Right ventricle myocardium superior (tissue), 1 donor: ENCODE data around the gene ZBTB32. TPM values are rescaled to one million over a fixed set of nuclear protein-coding genes. Genes with fewer than 3 reads are reported as not detected.
"Not testable (repeated sequence)": the region's sequence is repeated elsewhere in the genome, so short reads cannot be mapped to it uniquely, and the experiment has no call there.

ENCODE experiments used
- ATAC-seq: fragments of 200-7000 bp; cut with Tn5 transposase; one replicate; pipeline ENCODE4 v1.9.1; 2020; ENCODE audit warnings: mild to moderate bottlenecking; ENCODE audit not compliant: poor library complexity
- DNase-seq: peaks from one replicate; pipeline ENCODE4 v3.0.0-alpha.2; 2020
- intact Hi-C: fragments of 100-400 bp; cut with DNase I; formaldehyde crosslinking; loops from one replicate; pipeline ENCODE4 v1.11.2; 2022
- long read RNA-seq: library from polyadenylated mRNA; unstranded; transcript quantifications from one replicate; pipeline ENCODE4 v2.0.0, GENCODE V29; 2021
- total RNA-seq: library from RNA; stranded (reverse); fragmentation: NEBNext Ultra II Directional; extraction: Animal tissue kit (Norgen Biotek cat#: 25700); gene quantifications from one replicate; pipeline ENCODE4 v1.2.1, GENCODE V29; 2021
- donor health status: DM: no; HTN: yes; CAD: no; lungs with severe emphysema.

ZBTB32 gene, protein sequence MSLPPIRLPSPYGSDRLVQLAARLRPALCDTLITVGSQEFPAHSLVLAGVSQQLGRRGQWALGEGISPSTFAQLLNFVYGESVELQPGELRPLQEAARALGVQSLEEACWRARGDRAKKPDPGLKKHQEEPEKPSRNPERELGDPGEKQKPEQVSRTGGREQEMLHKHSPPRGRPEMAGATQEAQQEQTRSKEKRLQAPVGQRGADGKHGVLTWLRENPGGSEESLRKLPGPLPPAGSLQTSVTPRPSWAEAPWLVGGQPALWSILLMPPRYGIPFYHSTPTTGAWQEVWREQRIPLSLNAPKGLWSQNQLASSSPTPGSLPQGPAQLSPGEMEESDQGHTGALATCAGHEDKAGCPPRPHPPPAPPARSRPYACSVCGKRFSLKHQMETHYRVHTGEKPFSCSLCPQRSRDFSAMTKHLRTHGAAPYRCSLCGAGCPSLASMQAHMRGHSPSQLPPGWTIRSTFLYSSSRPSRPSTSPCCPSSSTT
- not detected for total RNA-seq
- long read RNA-seq, partial matches to known transcripts, result 0 of 1 reads
- long read RNA-seq, other reads (novel, unspliced or antisense), result 1 of 1 reads

DNA sequence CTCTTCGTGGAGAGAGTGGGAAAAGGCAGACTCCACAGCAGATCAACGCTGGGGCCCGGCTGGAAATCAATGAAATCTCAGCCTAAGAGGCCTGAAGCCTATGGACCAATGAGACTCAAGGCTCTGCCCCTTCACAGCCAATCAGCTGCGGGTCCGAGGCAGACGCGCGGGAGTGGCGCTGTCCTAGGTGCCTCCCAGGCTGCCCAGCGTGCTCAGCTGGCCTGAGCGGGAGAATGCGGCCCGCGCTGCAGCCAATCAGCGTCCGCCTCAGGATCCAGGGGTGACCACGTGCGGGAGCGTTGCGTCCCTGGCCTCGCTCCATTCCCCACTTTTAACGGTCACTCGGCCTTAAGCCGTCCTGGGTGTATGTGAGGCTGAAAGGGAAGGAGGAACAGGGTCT is at the start of gene ZBTB32:
Gene ZBTB32 (plus strand): TSS at position 341 of the 400 bp plus-strand sequence. CDS start 10,069 bp downstream, outside the sequence.
- no peak for DNase-seq
- no peak for ATAC-seq
- intact Hi-C loops, result no loop called here

DNA sequence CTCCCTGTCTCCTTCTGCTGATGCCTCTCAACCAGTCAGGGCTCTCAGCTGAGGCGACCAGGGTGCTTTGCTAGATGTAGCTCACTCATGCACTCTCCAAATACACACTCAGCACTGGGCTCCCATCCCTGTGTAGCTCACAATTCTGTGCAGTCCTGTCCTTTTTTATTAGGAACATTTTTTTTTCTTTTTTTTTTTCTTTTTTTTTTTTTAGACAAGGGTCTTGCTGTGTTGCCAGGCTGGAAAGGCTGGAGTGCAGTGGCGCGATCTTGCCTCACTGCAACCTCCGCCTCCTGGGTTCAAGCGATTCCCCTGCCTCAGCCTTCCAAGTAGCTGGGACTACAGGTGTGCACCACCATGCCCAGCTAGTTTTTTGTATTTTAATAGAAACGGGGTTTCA is 49.5 kb upstream of the ZBTB32 start:
- DNase-seq, ATAC-seq, intact Hi-C loops: not testable (repeated sequence)

DNA sequence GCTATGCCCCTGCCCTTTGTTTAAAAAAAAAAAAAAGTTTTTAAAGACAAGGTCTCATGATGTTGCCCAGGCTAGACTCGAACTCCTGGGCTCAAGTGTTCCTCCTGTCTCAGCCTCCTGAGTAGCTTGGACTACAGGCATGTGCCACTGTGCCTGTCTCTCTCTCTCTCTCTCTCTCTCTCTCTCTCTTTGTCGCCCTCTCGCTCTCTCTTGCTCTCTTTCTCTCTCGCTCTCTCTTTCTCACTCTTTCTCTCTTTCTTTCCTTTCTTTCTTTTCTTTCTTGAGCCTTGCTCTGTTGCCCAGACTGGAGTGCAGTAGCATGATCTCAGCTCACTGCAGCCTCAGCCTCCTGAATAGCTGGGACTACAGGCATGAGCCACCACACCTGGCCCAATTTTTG is 48.8 kb upstream of the ZBTB32 start:
- intact Hi-C loops, result no loop called here
- no peak for DNase-seq
- no peak for ATAC-seq

DNA sequence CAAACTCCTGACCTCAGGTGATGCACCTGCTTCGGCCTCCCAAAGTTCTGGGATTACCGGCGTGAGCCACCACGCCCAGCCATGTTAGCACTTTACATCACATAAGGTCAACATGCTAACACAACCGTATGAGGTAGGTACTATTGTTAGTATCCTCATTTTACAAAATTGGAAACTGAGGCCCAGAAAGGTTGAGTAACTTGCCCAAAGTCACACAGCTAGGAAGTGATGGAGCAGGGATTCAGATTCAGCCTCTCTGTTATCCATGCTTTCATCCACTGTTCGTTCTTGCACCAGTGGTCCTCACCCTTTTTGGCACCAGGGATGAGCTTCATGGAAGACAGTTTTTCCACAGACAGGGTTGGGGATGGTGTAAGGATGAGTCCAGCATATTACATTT is 47.7 kb upstream of the ZBTB32 start:
- intact Hi-C loops, result no loop called here
- no peak for ATAC-seq
- no peak for DNase-seq

DNA sequence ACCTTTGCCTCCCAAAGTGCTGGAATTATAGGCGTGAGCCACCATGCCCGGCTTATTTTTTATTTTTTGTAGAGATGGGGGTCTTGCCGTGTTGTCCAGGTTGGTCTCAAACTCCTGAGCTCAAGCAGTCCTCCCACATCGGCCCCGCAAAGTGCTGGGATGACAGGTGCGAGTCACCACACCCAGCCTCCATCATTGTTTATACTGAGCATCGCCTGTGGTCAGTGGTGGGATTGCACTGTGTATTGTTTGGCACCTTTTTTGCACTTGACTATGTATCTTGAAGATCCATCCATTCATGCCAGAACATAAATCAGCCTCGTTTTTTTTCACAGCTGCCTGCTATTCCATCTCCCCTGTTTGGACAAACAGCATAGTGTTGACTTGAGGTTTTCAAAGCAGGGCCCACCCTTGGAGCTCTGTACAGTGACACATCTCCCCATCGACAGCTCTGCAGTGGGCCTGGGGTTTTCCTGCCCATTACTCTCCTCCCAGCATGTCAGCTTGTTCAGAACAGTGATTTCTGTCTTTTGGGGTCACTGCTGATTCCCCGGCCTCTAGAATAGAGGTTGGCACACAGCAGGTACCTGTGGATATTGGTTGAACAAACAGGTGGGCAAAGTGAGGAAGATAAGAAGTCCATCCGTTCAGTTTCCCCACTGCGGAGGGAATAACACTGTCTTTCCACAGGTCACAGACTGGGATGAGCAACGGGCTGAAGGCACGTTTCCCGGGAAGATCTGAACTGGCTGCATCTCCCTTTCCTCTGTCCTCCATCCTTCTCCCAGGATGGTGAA is 46.3 kb upstream of the ZBTB32 start:
- no peak for ATAC-seq
- intact Hi-C loops, result no loop called here
- no peak for DNase-seq

DNA sequence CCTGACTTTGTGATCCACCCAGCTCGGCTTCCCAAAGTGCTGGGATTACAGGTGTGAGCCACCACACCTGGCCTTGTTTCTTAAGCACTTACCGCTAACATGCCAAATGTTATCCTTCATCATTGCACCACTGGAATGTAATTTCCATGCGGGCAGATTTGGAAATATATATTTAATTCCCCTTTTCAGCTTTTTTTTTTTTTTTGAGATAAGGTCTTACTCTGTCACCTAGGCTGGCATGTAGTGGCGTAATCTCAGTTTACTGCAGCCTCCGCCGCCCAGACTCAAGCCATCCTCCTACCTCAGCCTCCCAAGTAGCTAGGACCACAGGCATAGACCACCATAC is 42.4 kb upstream of the ZBTB32 start:
- ATAC-seq (no peak), DNase-seq (no peak)
- intact Hi-C loops, result no loop called here

DNA sequence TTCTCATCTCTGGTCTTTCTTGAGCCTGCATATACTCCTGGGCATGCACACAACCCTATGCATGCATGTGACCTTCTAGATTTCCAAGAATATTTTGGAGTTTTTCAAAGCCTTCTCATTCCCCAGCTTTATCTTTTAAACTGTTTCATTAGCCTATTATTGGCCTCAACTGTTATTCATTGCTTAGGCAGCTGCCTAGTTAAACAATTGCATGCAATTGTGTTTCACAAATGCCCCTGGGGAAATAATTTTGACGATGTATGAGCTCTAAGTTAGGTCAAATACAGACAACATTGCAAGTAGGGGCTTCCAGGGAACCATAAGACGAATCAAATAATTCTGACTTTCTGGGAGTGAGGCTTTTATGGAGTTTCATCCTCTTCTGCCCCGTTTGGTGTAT is 40.4 kb upstream of the ZBTB32 start:
- intact Hi-C loops, result no loop called here
- DNase-seq, result no peak
- no peak for ATAC-seq

DNA sequence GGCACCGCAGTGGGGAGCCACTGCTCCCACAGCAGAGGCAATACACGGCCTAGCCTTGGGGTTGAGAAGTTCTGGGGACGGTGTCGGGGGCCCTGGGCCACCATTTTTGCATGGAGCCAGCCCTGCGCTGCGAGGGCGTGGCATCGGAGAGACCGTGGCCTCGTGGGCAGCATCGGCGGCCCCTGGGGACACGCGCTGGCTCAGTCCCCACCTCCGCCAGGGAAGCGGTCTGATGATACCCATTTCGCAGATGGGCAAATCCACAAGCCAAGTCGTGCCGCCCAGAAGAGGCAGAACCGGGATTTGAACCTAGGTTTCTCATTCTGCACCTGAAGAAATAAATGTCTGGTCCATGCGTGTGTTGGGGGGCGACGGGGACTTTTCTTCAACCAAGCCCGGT is 39.2 kb upstream of the ZBTB32 start:
- ATAC-seq, result no peak
- intact Hi-C loops, result no loop called here
- DNase-seq, result no peak

DNA sequence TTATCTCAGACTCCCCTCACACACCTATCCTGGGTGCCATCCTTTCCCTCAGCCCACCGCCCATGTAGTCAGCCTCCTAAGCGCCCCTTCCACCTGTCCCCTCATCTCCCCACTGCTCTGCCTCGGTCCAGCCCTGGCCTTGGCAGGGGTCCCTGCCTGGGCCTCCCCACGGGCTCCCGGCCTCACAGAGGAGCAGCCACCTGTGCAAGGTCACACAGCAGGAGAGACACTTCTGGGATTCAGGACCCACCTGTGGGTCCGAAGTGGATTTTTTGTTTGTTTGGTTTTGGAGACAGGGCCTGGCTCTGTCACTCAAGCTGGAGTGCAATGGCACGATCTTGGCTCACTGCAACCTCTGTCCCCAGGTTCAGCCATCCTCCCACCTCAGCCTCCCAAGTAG is 38.8 kb upstream of the ZBTB32 start:
- ATAC-seq (no peak), DNase-seq (no peak)
- intact Hi-C loops, result no loop called here

DNA sequence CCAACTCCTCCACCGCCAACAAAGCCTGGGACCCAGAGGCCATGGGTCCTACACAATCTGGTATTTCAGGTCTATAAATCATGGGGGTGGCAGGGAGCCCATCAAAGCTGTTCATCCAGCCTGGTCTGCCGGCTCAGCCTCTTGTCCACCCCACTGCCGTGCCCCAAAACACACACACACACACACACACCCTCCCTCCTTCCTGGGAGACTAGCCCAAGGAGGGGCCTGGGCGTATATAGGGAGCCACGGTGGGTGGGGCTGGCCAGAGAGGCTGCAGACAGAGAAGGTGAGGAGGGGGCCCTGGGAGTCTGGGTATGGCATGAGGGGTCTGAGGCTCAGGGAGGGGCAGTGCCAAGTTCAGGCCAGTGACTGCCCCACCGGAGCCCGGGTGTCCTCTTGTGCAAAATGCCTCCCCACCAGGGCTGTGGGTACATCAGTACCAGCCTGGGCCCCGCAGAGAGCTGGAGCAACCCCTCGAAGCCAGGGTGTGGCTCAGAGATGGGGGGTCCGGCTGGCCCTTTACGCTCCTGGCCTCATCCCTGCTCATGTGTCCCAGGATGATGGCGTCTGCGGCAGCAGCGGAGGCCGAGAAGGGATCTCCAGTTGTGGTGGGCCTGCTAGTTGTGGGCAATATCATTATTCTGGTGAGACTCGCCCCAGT is 38.0 kb upstream of the ZBTB32 start, which contains the start of gene UPK1A:
Gene UPK1A (plus strand): TSS at position 267 of the 663 bp plus-strand sequence. CDS start 296 bp downstream, at position 563.
- intact Hi-C loops, result no loop called here
- no peak for DNase-seq

DNA sequence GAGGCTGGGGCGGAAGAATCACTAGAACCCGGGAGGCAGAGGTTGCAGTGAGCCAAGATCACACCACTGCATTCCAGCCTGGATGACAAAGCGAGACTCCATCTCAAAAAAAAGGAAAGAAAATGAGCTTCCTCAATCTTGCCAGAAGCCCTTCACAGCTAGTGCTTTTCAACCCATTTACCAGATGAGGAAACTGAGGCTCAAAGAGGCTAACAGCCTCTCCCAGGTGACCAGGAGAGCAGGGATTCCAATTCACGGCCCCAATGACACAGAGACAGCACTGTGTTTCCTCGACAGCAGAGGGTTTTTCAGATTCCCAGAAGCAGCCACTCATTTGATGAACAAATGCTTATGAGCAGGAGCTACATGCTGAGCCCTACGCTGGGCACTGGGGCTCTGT is 34.8 kb upstream of the ZBTB32 start:
- intact Hi-C loops, result no loop called here
- no peak for ATAC-seq
- DNase-seq, result no peak

More for the DNA sequence above, 38.0 kb upstream of the ZBTB32 start, which contains the start of gene UPK1A:
- no peak for ATAC-seq

DNA sequence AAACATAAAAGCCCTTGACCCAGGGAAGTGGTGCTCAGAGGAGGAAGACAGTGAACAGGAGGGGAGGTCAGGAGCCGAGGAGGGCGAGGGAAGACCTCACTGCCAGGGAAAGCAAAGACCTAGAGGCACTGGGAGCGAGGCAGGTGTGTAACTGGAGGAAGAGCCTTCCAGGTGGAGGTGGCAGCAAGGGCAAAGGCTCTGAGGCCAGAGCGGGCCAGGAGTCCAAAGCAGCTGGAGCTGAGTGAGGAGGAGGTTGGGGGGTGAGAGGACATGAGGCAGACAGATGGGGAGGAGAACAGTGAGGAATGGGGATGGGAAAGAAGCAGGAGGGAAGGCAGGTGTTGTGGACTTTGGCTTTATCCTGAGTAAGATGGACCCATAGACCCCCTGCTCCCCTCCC is 34.4 kb upstream of the ZBTB32 start:
- ATAC-seq (no peak), DNase-seq (no peak)
- intact Hi-C loops, result no loop called here

DNA sequence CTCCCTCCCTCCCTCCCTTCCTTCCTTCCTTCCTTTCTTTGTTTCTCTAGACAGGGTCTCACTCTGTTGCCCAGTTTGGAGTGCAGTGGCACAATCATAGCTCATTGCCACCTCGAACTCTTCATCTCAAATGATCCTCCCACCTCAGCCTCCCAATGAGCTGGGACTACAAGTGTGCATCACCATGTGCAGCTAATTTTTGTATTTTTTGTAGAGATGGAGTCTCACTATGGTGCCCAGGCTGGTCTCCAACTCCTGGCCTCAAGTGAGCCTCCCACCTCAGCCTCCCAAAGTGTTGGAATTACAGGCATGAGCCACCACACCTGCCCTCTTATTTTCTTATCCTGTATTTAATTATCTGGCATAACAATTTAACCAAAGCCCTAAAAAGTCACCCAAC is 33.7 kb upstream of the ZBTB32 start:
- ATAC-seq, result no peak
- intact Hi-C loops, result no loop called here
- no peak for DNase-seq

DNA sequence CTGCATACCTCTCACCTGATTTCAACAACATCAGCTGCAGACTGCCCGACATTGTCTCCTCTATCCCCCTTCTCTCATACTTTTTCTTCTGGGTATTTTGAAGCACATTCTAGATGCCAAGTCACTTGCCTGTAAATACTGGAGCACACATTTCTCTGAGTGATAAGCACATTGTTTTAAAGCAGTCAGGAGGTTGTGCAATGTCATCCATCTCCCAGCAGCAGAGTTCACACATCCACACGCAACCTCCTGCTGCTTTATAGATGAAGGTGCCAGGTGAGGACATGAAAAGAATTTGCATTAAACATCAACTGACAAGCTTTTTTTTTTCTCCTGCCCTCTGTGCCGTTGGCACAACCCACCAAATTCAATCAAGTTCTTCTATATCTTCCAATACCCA is 32.5 kb upstream of the ZBTB32 start:
- ATAC-seq (no peak), DNase-seq (no peak)
- intact Hi-C loops, result no loop called here

DNA sequence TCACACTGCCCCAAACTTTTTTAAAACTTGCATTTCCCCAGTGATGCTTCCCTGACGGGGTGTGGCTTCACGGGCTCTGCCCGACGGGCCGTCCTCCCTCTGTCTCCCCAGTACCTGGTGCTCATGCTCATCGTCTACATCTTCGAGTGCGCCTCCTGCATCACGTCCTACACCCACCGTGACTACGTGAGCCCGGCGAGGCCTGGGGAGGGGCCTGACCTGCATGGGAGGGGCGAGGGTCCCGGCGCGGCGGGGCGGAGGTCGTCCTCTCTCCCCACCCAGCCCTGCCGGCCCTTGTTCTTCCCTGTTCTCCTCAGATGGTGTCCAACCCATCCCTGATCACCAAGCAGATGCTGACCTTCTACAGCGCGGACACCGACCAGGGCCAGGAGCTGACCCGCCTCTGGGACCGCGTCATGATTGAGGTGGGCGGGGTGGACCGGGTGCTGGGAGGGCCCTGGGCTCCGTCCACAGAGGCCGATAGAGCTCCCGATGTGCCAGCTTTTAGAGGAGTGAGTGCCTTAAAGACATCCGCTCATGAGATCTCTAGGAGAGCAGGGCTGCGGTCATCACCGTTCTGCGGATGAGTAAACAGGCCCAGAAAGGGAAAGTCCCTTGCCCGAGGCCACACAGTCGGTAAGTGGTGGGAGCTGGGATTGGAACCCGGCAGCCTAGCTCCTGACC is 31.1 kb upstream of the ZBTB32 start:
- ATAC-seq, result peak; percentile 53
- peak; percentile 56 for DNase-seq
- intact Hi-C loops, result no loop called here

DNA sequence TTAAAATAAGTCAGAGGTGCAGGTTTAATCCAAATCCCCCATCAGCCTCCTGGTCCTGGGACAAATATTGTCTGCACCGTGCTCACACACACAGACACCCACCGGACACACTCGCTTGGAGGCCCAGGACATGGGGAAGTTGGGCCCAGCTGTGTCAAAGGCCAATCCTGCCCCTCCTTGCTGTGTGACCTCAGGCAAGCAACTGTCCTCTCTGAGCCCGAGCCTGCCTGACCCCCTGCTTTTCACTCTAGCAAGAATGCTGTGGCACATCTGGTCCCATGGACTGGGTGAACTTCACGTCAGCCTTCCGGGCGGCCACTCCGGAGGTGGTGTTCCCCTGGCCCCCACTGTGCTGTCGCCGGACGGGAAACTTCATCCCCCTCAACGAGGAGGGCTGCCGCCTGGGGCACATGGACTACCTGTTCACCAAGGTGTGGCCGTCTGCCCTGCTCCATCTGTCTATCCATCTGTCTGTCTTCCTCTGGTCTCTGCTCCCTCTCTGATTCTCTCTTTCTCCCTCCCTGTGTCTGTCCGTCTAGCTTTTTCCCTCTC is 28.7 kb upstream of the ZBTB32 start:
- ATAC-seq, result no peak
- no peak for DNase-seq
- intact Hi-C loops, result no loop called here

DNA sequence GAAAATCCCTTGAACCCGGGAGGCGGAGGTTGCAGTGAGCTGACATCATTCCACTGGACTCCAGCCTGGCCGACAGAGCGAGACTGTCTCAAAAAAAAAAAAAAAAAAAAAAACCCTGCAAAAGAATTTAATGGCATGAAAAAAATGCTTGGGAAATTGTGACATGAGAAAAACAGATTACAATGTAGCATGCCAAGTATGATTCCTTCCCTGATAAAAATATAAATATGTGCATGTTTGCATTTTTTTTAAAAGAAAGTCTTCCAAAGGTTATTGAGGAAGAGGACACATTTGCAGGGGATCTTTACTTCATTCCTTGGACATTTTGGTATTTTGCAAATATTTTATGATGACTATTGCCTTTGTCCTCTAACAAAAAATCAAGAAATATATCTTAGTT is 14.5 kb upstream of the ZBTB32 start:
- intact Hi-C loops, result no loop called here
- no peak for ATAC-seq
- no peak for DNase-seq

DNA sequence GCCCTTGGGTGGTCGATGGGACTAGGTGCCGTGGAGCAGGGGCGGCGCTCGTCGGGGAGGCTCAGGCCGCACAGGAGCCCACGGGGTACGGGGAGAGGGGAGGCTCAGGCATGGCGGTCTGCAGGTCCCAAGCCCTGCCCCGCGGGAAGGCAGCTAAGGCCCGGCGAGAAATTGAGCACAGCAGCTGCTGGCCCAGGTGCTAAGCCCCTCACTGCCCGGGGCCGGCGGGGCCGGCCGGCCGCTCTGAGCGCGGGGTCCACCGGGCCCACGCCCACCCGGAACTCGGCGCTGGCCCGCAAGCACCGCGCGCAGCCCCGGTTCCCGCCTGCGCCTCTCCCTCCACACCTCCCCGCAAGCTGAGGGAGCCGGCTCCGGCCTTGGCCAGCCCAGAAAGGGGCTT is 13.3 kb upstream of the ZBTB32 start:
- intact Hi-C loops, ATAC-seq, DNase-seq: not testable (repeated sequence)
